MM.1S (cell line): Measurements from ENCODE around the gene CUL3.

ENCODE experiments used
- DNase-seq: peaks from one replicate; pipeline ENCODE4 v3.0.0-alpha.2; 2015
- H2AFZ ChIP-seq: fragments of 300-600 bp; sonication (generic); 2 replicates; pipeline ENCODE4 v1.6.0; 2016; ENCODE audit warnings: antibody characterized with exemption, low read length
- H3F3A ChIP-seq: fragments of 300-600 bp; sonication (generic); 2 replicates; pipeline ENCODE4 v1.6.1; 2016; ENCODE audit warnings: mild to moderate bottlenecking, antibody characterized with exemption, low read length, moderate library complexity, mixed read lengths; ENCODE audit not compliant: insufficient read depth
- H3K27ac ChIP-seq: fragments of 300-600 bp; sonication (generic); 2 replicates; pipeline ENCODE4 v1.5.1; 2016; ENCODE audit warnings: mild to moderate bottlenecking, low read length
- H3K27me3 ChIP-seq: fragments of 300-600 bp; sonication (generic); replicated peaks from 2 replicates; pipeline ENCODE4 v1.6.0; 2016; ENCODE audit warnings: low read length; ENCODE audit not compliant: insufficient read depth
- H3K36me3 ChIP-seq: fragments of 300-600 bp; sonication (generic); replicated peaks from 2 replicates; pipeline ENCODE4 v1.6.1; 2016; ENCODE audit warnings: mild to moderate bottlenecking, low read length, mixed read lengths; ENCODE audit not compliant: insufficient read depth
- H3K4me1 ChIP-seq: fragments of 300-600 bp; sonication (generic); 2 replicates; pipeline ENCODE4 v1.6.1; 2016; ENCODE audit warnings: low read length, mixed read lengths
- H3K4me2 ChIP-seq: fragments of 300-600 bp; sonication (generic); 2 replicates; pipeline ENCODE4 v1.6.0; 2016; ENCODE audit warnings: low read depth, low read length
- H3K4me3 ChIP-seq: fragments of 300-600 bp; sonication (generic); 2 replicates; pipeline ENCODE4 v1.5.1; 2016; ENCODE audit warnings: low read length, mixed read lengths
- H3K79me2 ChIP-seq: fragments of 300-600 bp; sonication (generic); 2 replicates; pipeline ENCODE4 v1.6.1; 2016; ENCODE audit warnings: mixed run types, low read length, mixed read lengths
- H3K9ac ChIP-seq: fragments of 300-600 bp; sonication (generic); 2 replicates; pipeline ENCODE4 v1.6.1; 2016; ENCODE audit warnings: low read length, mixed read lengths
- H3K9me2 ChIP-seq: fragments of 300-600 bp; sonication (generic); replicated peaks from 2 replicates; pipeline ENCODE4 v1.6.1; 2016; ENCODE audit warnings: mild to moderate bottlenecking, low read length, mixed read lengths; ENCODE audit not compliant: insufficient read depth
- H3K9me3 ChIP-seq: fragments of 300-600 bp; sonication (generic); replicated peaks from 2 replicates; pipeline ENCODE4 v1.6.1; 2016; ENCODE audit warnings: mild to moderate bottlenecking, low read length, mixed read lengths; ENCODE audit not compliant: insufficient read depth
- H4K20me1 ChIP-seq: fragments of 300-600 bp; sonication (generic); 2 replicates; pipeline ENCODE4 v1.6.1; 2016; ENCODE audit warnings: mild to moderate bottlenecking, low read length, moderate library complexity, mixed read lengths; ENCODE audit not compliant: insufficient read depth
- EZH2 ChIP-seq: fragments of 300-600 bp; sonication (generic); optimal IDR thresholded peaks from 2 replicates; pipeline ENCODE3; 2017; ENCODE audit warnings: low read depth, mild to moderate bottlenecking, antibody characterized with exemption, low read length, mixed read lengths
- EZH2phosphoT487 ChIP-seq: fragments of 300-600 bp; sonication (generic); IDR thresholded peaks from 2 replicates; pipeline ENCODE4 v1.6.1; 2018; ENCODE audit warnings: antibody characterized with exemption, low read length
- TF ChIP-seq, protein P1 (sequence below): fragments of 300-600 bp; sonication (generic); IDR thresholded peaks from 2 replicates; pipeline ENCODE4 v1.5.1; 2016; ENCODE audit warnings: antibody characterized with exemption, low read length, mixed read lengths

Gene CUL3

GRCh38 chr2:224472827-224473226, 112.3 kb downstream of the CUL3 start:
- Histone ChIP-seq H3K4me1 (no peaks in the 10 kb centered on the region), H3K27ac (no peak overlapping the region), H3K9ac (no peak overlapping the region), H3K9me3 (no peaks in the 10 kb centered on the region), H2AFZ (no peak overlapping the region), H3K4me2 (no peak overlapping the region), H3K27me3 (no peaks in the 10 kb centered on the region), H3K9me2 (no peaks in the 10 kb centered on the region), H3K79me2 (no peaks in the 10 kb centered on the region), H3K4me3 (no peak overlapping the region), H3K36me3 (peaks cover 5% of the 10 kb centered on the region; the same call in 1 of the 2 replicates), H4K20me1 (no peaks in the 10 kb centered on the region), H3F3A (no peaks in the 10 kb centered on the region)
- TF ChIP-seq, protein P1, sequence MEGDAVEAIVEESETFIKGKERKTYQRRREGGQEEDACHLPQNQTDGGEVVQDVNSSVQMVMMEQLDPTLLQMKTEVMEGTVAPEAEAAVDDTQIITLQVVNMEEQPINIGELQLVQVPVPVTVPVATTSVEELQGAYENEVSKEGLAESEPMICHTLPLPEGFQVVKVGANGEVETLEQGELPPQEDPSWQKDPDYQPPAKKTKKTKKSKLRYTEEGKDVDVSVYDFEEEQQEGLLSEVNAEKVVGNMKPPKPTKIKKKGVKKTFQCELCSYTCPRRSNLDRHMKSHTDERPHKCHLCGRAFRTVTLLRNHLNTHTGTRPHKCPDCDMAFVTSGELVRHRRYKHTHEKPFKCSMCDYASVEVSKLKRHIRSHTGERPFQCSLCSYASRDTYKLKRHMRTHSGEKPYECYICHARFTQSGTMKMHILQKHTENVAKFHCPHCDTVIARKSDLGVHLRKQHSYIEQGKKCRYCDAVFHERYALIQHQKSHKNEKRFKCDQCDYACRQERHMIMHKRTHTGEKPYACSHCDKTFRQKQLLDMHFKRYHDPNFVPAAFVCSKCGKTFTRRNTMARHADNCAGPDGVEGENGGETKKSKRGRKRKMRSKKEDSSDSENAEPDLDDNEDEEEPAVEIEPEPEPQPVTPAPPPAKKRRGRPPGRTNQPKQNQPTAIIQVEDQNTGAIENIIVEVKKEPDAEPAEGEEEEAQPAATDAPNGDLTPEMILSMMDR: no peak
- no peak for TF ChIP-seq EZH2
- no peak for TF ChIP-seq EZH2phosphoT487
- DNase-seq: no peak

GRCh38 chr2:224472137-224472536, 113.0 kb downstream of the CUL3 start:
- Histone ChIP-seq H3K9me2 (no peaks in the 10 kb centered on the region), H3K27me3 (no peaks in the 10 kb centered on the region), H3F3A (no peaks in the 10 kb centered on the region), H3K9ac (no peak overlapping the region), H2AFZ (no peak overlapping the region), H3K9me3 (no peaks in the 10 kb centered on the region), H3K79me2 (no peaks in the 10 kb centered on the region), H3K4me3 (no peak overlapping the region), H3K4me1 (no peaks in the 10 kb centered on the region), H3K4me2 (no peak overlapping the region), H4K20me1 (no peaks in the 10 kb centered on the region), H3K27ac (no peak overlapping the region), H3K36me3 (no peaks in the 10 kb centered on the region)
- no peak for DNase-seq
- TF ChIP-seq EZH2: no peak
- TF ChIP-seq EZH2phosphoT487: no peak
- TF ChIP-seq, protein P1: no peak

- no peak overlapping the region for H3K27ac ChIP-seq
- H3F3A ChIP-seq: no peaks in the 10 kb centered on the region
- no peak overlapping the region for H3K9ac ChIP-seq
- no peaks in the 10 kb centered on the region for H3K79me2 ChIP-seq
- no peak overlapping the region for H3K4me2 ChIP-seq
- H3K27me3 ChIP-seq: no peaks in the 10 kb centered on the region
- no peak for DNase-seq
- TF ChIP-seq, protein P1: no peak
- no peak for TF ChIP-seq EZH2phosphoT487
- TF ChIP-seq EZH2: no peak
- H3K4me3 ChIP-seq: no peak overlapping the region
- H2AFZ ChIP-seq: no peak overlapping the region
- H4K20me1 ChIP-seq: no peaks in the 10 kb centered on the region
- H3K9me2 ChIP-seq: no peaks in the 10 kb centered on the region
- H3K9me3 ChIP-seq: no peaks in the 10 kb centered on the region
- H3K36me3 ChIP-seq: no peaks in the 10 kb centered on the region
- no peaks in the 10 kb centered on the region for H3K4me1 ChIP-seq
Observed at GRCh38 chr2:224469374-224469964, 115.7 kb downstream of the CUL3 start.
